HK-2 (cell line): ENCODE measurements around the gene IRF1.

Experiments
- DNase-seq: peaks from one replicate; pipeline ENCODE4 v3.0.0-alpha.2; 2018; ENCODE audit not compliant: unreplicated experiment

The IRF1 gene

DNA sequence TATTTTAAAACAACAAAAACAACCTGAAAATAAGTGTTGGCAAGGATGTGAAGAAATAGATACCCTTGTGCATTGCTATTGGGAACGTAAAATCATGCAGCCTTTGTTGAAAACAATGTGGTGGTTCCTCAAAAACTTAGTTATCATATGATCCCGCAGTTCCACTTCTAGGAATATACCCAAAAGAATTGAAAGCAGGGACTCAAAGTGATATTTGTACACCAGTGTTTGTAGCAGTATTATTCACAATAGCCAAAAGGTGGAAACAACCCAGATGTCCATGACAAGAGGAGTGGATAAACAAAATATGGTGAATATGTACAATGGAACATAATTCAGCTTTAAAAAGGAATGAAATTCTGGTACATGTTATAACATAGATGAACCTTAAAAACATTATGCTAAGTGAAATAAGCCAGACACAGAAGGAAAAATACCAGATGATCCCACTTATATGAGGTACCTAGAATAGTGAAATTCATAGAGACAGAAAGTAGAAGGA, 29.0 kb downstream of the IRF1 start:
- DNase-seq, result no peak

DNA sequence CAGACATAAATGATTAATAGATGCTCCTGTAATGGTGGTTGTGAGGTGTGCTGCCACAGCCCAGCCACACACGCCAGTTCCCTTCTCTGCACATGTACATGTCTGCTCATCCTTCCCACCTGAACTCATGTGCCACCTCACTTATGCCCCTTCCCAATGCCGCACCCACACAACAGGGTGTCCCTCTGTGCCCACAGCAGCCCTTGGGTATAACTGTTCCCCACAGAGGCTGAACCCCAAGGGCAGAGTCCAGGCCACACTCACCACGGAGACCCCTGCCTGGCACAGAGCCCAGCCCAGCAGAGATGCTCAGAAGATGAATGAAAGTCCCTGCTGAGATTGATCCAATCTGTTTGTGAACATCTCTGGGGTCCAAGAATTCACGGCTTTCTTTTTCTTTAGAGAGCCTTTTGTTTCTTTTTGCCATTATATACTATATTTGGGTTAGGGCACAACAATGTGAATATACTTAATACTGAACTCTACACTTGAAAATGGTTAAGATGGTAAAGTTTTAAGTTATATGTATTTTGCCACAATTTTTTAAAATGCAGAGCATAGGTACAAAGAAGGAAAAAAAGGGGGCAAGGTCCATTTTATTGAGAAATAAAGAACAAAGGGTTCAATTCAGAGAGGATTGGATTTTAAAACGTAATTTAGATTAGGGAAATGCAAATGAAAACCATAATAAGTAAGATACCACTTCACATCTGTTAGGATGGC, 29.6 kb downstream of the IRF1 start:
- no peak for DNase-seq

DNA sequence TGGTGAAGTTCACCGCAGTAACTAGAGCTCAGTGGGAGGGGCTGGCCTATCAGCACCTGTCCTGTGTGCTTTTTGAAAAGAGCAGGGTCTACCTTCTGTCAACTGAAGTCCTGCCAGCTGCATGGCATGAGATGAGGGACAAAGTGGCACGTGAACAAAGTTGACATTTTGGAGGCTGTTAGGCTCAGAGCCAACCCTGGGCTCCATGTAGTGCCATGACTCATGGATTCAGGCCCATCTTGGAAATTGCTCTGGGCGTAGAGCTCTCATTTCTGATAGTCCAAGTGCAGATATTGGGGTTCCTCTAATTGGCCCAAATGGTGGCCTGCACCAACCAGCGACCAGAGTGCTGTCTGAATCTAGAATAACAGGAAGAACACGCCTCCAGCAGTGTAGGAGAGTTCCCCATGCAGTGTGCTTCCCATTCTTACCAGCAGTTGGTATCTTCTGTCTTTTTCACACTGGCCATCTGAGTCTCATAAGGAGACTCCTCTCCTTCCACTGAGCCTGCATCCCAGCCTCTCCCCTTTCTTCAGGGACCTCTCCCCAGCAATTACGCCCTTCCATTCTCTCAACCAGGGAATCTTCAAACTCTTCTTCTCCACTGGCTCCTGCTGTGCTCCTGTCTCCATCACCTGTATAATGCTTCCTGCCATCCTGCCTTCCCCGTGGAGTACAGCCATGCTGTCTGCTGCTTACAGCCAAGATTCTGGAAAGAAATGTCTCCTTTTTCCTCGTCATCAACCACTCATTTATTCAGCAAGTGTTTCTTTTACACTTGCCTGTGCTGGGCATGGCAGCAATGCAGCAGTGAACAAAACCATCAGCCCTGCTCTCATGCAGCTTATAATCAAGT, 30.4 kb downstream of the IRF1 start:
- no peak for DNase-seq

DNA sequence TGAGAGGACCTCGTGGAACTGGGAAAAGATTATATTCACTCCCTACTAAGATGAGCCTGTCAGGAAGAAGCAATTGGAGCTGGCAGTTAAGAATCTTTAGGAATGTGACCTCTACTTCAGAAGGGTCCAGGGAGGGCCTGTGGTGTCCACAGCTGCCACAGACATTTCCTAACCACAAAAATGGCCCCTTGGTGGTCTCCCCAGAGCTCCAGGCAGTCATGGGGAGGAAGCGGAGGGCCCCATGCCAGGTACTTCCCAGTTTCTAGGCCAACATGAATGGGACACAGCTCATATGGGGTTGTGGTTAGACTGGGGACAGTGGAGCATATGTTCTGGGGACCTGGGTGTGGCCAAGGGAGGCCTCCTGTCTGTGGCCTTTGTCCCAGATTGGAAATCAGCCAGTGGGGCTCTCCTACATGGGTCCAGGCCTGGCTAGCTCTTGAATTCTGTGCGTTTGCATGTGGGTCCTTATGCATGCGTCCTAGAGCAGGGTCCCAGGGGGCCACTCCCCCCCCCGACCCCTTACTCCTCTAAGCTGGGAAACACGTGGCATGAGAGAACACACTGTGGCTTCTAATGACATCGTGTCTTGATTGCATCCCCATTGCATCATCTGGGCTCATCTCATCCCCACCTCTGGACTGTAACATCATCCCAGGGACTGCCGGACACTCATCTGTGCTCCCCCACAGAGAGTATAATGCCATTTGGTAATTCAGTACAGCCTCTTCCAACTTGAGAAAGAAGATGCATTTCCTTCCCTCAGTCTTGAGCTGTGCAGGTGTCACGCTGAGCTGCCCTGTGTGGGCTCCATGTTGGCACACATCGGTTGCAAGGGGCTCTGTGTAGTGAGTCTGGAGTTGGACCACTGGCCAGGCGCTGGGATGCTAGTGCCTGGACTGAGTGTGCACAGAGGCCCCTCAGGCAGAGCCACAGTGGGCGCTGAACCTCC, 31.3 kb downstream of the IRF1 start:
- peak; percentile 46 for DNase-seq

DNA sequence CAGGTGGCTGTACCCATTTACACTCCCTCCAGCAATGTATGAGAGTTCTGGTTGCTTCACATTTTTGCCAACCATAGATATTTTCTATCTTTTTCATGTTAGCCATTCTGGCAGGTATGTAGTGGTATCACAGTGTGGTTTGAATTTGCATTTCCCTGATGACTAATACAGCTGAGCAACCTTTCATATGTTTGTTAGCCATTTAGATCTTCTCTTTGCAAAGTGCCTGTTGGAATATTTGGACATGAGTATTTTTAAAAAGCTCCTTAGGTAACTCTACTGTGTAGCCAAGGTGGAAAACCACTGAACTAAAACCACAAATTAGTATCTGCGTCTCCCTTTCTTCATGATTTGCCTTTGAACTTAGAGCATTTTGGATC, 31.9 kb downstream of the IRF1 start:
- no peak for DNase-seq

DNA sequence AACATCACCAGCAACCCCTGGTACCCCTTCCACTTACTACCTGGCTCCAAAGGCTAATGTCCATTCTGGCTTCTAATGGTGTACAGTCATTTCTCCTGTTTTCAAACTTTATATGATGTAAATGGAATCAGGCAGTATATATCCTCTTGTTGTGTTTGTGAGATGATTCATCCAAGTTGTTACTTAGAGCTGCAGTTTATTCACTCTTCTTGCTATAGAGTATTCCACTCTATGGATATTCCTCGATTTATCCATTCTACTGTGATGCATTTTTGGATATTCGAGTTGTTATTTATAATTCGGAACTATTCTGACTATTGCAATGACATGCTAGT, 32.4 kb downstream of the IRF1 start:
- no peak for DNase-seq

DNA sequence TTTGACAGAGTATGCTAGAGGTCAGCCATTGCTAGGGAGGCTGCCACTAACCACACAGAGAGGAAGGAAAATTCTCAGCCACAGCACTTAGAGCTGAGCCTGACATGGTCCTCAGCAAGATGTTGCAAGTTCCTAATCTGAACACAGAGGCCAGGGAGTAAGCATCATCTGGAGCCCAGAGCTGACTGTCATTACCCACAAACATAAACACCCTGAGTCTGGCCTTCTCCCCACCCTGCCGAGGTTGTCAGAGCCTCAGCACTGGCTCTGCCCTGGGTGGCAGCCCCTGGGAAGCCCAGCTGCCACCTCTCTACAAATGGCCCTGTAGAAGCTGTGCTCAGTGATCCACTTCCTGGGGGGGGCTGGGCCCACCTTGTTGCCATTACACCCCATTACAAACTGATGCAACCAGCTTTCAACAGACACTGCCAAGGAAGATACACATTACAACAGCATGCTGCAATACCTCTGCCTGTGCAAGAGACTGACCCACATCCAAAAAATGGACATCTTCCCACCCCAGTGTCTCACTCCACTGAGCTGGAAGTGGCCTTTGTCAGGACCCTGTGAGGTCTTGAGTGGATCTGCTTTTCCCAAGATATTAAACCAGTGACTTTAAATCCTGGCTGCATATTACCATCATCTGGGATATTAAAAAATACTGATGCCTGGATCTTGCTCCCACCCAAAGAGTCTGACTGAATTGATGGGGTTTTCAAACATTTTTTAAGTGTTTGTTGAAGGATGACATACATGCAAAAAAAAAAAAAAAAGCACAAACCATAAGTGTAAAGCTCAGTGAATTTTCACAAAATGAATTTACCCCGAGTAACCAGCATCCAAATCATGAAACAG, 33.0 kb downstream of the IRF1 start:
- no peak for DNase-seq

DNA sequence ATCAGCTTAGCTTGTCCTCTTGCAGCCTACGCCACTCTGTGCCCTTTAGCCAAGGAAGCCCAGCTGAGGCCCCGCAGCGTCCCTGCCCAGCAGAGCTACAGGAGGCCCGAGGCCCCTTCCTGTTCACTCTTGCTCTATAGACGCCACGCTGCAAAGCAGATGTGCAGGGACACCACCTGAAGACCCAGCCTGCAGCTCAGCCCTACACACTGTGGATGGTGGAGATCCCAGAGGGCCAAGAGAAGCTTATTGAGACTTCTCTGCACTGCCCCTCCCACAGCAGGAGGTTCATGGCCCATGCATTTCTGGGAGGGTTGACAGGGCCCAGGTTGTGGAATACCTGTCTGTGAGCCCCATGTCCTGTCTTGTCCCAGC, 33.6 kb downstream of the IRF1 start:
- no peak for DNase-seq

DNA sequence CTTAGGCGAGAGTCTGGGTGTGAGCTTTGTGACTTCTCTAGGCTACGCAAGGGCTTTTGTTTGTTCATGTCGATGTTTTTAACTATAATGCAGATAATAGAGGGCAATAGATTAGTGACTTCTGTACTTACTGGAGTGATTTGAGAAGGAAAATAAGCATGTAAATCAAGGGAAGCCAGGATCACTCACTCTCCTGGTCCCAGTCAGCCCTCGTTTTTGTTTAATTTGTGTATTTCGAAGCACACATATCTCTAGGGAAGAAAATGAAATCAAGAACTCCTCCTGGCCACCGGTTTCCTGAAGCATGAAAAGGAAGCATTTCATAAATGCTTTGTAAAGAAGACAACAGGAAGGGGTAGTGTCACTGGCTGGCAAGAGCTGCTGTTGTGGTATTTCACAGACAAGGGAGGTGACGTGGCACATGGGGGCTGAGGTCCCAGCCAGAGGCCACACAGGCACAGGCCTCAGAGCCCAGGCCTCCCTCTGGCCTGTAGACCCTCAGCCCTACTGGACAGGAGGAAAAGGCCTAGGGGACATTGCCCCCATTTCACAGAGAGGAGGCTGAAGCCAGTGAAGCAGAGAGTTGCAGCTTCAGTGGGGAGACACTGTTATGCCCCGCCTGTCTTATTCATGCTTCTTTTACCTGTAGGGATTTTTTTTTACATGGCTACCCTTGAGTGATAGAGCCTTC, 34.1 kb downstream of the IRF1 start:
- DNase-seq, result no peak

DNA sequence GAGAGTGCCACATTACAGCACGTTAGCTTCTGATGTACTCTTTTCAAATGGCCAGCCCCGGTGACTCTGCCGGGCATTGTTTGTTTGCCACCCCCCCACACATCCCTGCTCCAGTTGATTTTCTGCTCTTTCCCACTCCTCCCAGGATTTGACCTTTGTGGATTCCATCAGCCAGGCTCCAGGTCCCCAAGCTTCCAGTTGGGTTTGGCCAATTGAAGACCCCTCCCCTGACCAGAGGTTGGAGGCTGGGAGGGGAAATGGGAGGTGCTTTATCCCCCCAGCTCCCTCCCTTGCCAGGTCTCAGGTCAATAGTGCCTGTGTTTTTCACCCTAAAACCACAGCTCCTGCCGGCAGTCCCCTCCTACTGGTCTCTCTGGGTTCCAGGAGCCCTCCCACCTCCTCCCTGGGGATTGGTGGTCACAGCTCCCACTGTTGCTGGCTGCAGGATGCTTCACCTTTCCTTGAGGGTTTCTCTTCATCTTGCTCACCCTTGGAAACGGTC, 34.9 kb downstream of the IRF1 start:
- no peak for DNase-seq

DNA sequence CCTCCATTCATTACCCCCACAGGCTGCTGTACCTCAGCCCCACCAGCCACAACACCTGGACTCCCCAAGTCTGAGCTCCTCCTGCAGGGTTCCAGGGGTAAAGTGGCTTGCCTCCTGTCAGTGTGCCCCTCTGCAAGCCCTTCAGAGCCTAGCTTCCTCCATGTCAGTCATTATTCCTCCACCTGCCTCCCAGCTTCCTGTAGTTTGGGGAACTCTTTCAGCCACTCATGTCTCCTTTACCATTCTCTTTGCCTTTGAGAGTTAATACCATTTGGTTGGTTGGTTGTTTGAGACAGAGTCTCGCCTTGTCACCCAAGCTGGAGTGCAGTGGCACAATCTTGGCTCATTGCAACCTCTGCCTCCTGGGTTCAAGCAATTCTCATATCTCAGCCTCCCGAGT, 36.2 kb downstream of the IRF1 start:
- no peak for DNase-seq

DNA sequence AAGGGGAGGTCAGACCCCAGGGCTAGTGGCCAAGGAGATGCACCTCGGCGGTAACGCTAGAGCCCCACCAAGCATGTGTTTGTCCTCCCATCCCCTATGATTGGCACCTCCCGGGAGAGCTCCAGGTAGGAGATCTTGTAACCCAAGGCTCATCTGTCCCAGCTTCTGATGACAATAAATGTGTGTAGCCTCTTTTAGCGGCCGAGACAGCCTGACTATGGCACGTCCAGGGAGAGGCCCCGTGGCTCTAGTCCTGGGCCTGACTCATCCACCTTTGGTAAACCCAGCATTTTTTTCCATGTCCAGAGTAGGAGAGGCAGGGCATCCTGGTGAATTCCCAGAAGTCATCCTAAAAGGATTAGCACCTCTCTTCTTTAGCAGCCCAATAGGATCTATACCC, 39.2 kb downstream of the IRF1 start:
- no peak for DNase-seq

DNA sequence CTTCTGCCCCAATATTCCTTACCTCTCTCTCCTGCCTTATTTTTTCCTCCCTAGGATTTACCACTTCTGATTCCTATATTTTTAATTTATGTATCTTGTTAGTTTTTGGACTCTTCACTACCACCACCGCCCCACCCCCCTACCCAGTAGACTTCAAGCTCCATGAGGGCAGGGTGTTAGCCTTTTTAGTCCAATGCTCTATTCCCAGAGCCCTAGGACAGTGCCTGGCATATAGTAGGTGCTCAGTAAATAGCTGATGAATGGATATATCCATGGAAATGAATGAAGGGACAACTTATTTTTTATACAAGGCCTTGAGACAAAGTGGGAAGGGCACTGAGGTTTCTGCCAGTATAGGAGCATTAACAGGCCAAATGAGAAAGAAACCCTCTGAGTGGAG, 41.5 kb downstream of the IRF1 start:
- no peak for DNase-seq

DNA sequence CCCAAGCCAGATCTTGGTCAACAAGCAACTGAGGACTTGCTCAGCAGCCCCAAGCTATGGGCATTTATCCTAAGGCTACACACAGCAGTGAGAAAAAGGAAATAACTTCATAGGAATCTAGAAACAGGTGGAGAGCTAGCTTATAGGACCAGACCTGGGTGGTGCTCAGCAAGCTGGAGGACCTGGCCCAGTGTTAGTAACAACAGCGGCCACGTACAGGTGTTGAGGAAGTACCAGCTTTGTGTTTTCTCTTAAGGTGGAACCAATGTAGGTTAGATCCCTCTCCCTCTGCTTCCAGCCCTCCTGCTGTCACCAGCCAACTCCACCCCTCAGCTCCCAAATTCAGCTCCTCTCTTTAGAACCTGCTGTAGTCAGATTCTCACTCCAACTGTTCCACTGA, 43.4 kb downstream of the IRF1 start:
- no peak for DNase-seq

DNA sequence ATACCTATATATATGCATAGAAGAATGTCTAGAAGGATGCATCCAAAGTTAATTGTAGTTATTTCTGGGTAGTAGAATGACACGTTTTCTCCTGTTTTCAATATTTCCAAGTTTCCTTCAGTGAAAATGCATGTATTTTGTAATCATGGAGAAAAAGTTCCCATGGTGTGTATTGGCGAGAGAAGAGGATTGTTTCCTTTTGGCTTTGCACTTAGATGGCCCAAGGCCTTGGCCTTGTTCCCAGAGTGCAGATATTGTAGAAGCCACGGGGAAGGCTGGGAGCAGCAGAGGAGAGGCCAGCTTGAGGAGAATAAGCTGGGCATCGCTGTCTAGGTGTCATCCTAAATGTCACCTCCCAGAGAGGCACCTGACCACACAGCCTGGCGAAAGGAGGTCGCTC, 44.0 kb downstream of the IRF1 start:
- DNase-seq, result no peak

DNA sequence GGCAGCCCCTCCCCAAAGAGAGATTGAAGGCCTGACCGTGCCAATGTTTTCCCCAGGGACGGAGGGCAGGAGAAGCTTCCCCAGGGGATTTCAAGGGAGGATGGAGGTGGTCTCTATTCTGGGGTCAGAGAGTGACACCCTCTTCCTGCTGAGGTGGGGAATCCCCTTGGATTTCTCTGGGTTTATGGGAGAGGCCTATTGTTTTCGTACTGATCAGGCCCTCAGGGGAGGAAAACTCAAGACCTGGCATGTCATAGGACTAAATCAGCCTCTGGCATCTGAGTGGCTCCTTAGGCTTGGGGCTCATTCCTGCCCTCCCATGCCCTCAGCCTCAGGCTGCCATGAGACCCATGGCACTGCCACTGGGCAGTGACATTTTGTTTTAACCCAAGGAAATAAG, 44.6 kb downstream of the IRF1 start:
- no peak for DNase-seq

DNA sequence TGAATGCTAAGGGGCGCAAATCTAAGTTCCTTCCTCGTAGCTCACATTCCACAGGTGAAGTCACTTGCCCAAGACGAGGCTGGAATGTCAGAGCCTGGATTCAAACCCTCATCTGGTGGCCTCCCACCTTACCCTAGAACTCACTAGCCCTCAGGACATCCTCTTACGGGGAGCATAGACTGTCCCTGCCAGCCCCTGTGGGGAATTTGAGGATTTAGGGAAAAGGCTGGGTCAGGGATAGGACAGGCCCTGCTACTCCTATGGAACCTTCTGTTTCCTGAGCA, 45.0 kb downstream of the IRF1 start:
- DNase-seq, result no peak

DNA sequence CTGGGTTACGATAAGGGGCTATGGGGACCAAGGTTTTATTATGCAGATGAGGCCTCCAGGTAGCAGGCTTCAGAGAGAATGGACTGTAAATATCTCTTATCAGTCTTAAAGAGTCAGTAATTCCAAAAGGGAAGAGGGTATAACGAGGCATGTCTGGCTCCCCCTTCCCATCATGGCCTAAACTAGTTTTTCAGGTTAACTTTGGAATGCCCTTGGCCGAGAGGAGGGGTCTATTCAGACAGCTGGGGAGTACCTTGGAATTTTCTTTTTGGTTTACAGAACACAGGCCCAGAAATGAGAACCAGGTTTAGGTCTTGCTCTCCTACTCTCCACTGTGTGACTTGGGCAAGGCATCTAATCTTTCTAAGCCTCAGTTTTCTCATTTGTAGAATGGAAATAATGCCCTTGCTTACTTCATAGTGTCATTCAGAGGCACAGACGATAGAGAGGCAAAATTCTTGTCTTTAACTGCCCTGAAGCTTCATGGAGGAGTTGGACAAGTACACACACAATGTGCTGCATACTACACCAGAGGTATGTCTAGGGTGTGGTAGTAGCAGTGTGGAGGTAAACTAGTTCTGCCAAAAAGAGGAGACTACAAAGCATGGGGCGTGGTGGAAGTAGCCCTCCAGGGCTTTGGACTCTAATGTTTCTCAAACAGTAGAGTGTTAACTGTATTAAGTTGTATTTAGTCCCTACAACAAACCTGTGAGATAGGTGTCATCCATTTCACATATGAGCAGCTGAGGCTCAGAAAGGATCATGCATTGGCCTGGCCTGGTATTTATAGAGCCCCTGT, 45.5 kb downstream of the IRF1 start:
- no peak for DNase-seq

DNA sequence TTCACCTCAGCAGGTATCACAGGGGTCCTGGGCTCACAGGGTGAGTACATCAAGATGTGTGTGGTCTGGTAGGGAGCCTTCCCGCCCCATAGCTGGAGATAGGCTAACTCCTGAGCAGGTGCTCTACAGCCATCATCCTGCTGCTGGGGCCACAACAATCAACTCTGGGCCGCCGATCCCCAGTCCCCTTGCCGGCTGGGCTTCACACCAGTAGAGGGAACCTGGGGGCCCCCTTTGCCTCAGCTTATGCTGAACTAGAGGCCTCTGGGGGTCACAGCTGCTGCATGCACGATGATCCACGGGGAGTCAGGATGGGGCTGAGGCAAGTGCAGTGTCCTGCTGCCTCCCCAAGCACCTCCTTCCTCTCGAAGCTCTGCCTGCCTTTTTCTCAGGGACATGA, 46.5 kb downstream of the IRF1 start:
- DNase-seq, result no peak

DNA sequence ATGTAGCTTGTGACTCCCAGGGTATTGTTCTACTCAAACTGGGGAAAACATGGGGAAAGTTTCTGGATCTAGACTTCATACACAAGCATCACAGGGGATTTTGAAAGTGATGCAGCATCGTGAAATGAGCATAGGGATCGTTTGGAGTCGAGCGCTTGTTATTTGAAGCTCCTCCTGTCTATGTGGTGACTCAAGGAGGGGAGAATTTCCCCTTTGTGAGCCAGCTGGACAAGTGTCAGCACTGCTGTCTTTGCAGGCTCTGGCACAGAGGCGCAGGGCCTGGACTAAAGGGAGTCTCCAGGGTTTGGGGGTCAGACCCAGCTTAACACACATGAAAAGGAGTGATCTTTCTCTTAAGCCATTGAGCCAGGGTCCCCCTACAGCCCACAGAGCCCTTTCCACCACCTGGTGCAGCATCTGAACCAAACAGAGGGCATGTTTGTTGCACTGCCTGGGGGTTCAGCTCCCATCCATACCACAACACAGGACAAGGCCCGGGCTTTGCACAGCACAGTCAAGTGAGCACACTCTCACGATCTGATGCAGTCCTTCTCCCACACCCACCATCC, 51.0 kb downstream of the IRF1 start:
- DNase-seq, result no peak
